WI38 (cell line): ENCODE results near the gene FLOT2.
"Not testable (repeated sequence)": the region's sequence is repeated elsewhere in the genome, so short reads cannot be mapped to it uniquely, and the experiment has no call there.

ENCODE experiments used
- H3K4me3 ChIP-seq: 2 replicates; pipeline ENCODE4 v1.5.1; 2011; ENCODE audit warnings: low read depth, mild to moderate bottlenecking, control low read depth, low read length
- CTCF ChIP-seq: IDR thresholded peaks from 2 replicates; pipeline ENCODE4 v1.5.1; 2012; ENCODE audit warnings: low read depth, mild to moderate bottlenecking, control low read depth, low read length

FLOT2 gene

GRCh38 chr17:28907709-28908475 is 10.4 kb upstream of the FLOT2 start:
- TF ChIP-seq CTCF = no peak
- no peak overlapping the region for H3K4me3 ChIP-seq

GRCh38 chr17:28906706-28907438 is 9.3 kb upstream of the FLOT2 start:
- H3K4me3 ChIP-seq = no peak overlapping the region
- no peak for TF ChIP-seq CTCF

GRCh38 chr17:28906276-28906675 is 8.7 kb upstream of the FLOT2 start:
- no peak overlapping the region for H3K4me3 ChIP-seq
- TF ChIP-seq CTCF = no peak

GRCh38 chr17:28904800-28905199 is 7.3 kb upstream of the FLOT2 start:
- no peak for TF ChIP-seq CTCF
- no peak overlapping the region for H3K4me3 ChIP-seq

GRCh38 chr17:28903546-28903841 is 6.0 kb upstream of the FLOT2 start:
- not testable (repeated sequence) for H3K4me3 ChIP-seq

GRCh38 chr17:28902819-28903545 is 5.4 kb upstream of the FLOT2 start, which contains the start of gene DHRS13:
DHRS13 (minus strand) TSS chr17:28903079; CDS start chr17:28902944, 135 bp downstream.
- TF ChIP-seq CTCF = peak; percentile 75
- peak within 1 kb of the TSS; percentile 69 for H3K4me3 ChIP-seq

- peak overlapping the region; percentile 69 for H3K4me3 ChIP-seq
- TF ChIP-seq CTCF = no peak
Measured at GRCh38 chr17:28901866-28902818, 4.6 kb upstream of the FLOT2 start.
